NCI-H345 (cell line): ENCODE results near the gene PLIN4.
"Not testable (repeated sequence)": the region's sequence is repeated elsewhere in the genome, so short reads cannot be mapped to it uniquely, and the experiment has no call there.

ENCODE experiments used
- DNase-seq: peaks from one replicate; lab custom pipeline; 2025; lab: John Stamatoyannopoulos, UW

PLIN4 gene, protein sequence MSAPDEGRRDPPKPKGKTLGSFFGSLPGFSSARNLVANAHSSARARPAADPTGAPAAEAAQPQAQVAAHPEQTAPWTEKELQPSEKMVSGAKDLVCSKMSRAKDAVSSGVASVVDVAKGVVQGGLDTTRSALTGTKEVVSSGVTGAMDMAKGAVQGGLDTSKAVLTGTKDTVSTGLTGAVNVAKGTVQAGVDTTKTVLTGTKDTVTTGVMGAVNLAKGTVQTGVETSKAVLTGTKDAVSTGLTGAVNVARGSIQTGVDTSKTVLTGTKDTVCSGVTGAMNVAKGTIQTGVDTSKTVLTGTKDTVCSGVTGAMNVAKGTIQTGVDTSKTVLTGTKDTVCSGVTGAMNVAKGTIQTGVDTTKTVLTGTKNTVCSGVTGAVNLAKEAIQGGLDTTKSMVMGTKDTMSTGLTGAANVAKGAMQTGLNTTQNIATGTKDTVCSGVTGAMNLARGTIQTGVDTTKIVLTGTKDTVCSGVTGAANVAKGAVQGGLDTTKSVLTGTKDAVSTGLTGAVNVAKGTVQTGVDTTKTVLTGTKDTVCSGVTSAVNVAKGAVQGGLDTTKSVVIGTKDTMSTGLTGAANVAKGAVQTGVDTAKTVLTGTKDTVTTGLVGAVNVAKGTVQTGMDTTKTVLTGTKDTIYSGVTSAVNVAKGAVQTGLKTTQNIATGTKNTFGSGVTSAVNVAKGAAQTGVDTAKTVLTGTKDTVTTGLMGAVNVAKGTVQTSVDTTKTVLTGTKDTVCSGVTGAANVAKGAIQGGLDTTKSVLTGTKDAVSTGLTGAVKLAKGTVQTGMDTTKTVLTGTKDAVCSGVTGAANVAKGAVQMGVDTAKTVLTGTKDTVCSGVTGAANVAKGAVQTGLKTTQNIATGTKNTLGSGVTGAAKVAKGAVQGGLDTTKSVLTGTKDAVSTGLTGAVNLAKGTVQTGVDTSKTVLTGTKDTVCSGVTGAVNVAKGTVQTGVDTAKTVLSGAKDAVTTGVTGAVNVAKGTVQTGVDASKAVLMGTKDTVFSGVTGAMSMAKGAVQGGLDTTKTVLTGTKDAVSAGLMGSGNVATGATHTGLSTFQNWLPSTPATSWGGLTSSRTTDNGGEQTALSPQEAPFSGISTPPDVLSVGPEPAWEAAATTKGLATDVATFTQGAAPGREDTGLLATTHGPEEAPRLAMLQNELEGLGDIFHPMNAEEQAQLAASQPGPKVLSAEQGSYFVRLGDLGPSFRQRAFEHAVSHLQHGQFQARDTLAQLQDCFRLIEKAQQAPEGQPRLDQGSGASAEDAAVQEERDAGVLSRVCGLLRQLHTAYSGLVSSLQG (N-terminal part only)

DNA sequence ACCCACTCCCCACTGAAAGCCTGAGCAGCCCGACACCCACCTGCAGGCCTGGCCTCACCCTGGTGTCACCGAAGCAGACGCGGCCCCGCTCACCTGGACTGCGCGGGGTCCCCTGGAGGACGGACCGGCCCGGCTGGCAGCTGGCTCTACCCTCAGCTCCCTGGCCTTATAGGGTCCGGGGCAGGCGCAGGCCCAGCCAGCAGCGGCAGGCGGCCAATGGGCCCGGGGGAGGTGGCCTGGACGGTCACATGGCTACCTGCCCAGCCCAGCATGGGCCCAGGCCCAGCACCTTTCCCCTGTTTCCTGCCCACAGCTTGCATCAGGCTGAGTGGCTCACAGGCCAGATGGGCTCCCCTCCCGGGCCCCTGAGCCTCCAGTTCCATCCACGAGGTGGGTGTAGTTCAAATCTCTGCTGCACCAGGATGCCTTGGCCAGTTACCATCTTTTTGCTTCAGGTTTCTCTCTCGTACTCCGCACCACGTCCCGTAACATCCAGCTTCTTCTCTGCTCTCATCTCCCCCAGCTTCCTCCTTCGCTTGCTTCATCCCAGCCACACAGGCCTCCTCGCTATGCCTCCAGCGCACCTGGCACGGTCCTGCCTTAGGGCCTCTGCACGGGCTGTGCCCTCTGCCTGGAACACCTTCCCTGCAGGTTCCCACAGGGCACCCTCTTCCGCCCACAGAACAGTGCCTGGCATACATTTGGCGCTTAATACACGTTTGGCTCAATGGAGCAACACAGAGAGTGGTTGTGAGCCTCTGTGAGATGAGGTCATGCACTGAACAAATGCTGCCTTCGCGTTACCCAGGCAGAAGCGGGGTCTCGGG lies at the start of gene PLIN4:
TSS of gene PLIN4 (minus strand) at position 142 of the 827 bp plus-strand sequence. CDS start 214 bp downstream, outside the sequence.
- no peak for DNase-seq

DNA sequence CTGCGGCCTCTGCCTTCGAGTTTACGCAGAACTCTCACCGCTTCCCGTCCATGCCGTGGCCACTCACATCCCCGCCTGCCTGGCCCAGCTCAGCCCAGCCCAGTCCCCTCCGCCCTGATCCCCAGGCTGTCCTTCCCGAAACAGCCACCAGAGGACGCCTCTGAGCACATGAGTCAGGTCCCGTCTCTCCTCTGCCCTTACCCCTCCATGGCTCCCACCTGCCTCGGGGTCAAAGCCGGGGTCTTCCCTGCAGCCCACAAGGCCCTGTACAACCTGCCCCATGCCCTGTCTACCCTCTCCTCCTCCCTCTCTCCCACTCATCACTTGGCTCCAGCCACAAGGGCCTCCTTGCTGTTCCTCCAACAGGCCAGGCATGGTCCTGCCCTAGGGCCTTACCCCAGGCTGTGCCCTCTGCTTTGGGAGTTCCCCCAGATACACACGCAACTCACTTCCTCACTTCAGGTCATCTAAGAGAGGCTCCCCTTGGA lies 49.3 kb upstream of the PLIN4 start:
- DNase-seq, result peak; percentile 28

DNA sequence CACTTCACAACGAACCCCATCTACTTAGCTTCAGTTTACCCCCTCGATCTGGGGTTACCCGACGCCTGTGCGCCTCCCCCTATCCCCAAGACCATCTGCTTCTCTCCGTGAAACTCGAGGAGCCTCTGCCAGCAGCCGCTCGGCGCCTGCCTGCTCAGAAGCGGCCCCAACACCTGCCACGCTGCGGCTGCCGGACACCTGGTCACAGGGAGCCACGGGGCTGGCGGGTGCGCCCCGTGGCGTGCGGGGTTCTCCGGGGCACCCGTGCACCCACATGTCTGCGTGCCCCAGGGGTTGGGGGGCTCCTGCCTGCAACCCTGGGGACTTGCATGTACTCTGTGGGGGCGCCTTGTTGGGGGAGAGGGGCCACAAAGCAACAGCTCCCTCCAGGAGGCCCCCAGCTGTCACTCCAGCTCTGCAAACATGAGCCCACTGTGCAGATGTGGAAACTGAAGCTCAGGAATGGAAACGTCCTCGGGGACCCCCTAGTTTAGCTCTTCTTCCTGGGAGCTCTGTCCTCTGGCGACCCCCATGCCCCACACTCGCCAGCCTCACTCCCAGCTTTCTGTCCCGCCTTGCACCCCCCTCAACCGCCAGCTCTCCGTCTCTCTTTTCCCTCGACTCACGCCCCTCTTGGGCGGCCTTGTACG lies 48.2 kb upstream of the PLIN4 start:
- peak; percentile 19 for DNase-seq

DNA sequence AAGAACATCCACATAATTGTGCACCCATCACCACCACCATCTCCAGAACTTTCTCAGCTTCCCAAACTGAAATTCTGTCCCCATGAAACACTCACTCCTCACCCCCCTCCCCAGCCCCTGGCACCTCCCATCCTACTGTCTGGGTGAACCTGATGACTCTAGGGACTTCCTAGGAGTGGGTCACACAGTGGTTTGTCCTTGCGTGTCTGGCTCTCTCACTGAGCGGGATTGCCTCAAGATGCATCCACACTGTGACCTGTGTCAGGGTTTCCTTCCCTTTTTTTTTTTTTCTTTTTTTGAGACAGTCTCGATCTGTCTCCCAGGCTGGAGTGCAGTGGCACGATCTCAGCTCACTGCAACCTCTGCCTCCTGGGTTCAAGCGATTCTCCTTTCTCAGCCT lies 45.3 kb upstream of the PLIN4 start:
- not testable (repeated sequence) for DNase-seq

DNA sequence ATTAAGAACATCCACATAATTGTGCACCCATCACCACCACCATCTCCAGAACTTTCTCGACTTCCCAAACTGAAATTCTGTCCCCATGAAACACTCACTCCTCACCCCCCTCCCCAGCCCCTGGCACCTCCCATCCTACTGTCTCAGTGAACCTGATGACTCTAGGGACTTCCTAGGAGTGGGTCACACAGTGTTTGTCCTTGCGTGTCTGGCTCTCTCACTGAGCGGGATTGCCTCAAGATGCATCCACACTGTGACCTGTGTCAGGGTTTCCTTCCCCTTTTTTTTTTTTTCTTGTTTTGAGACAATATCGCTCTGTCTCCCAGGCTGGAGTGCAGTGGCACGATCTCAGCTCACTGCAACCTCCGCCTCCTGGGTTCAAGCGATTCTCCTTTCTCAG lies 43.8 kb upstream of the PLIN4 start:
- not testable (repeated sequence) for DNase-seq

DNA sequence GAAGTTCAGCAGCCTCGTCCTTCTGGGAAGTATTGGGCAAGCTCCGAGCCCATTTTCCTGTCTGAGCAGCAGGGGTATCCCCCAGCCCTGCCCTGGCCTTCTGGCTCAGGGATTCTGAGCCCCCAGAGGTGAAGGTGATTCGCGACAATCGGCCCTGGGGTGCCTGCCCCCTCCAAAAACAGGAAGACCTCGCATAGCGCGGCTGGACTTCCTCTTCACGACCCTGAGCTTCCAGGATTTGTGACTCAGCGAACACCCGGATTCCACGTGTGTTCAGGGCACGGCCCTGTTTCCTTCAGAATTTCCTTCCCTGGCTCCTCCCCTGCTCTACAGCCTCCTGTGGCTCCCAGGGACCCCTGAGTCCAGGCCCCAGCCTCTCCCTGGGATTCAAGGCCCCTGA lies 41.3 kb upstream of the PLIN4 start, which contains the start of gene SEMA6B:
TSS of gene SEMA6B (minus strand) at position 116 of the 400 bp plus-strand sequence. CDS start 1,227 bp downstream, outside the sequence.
- DNase-seq, result no peak

DNA sequence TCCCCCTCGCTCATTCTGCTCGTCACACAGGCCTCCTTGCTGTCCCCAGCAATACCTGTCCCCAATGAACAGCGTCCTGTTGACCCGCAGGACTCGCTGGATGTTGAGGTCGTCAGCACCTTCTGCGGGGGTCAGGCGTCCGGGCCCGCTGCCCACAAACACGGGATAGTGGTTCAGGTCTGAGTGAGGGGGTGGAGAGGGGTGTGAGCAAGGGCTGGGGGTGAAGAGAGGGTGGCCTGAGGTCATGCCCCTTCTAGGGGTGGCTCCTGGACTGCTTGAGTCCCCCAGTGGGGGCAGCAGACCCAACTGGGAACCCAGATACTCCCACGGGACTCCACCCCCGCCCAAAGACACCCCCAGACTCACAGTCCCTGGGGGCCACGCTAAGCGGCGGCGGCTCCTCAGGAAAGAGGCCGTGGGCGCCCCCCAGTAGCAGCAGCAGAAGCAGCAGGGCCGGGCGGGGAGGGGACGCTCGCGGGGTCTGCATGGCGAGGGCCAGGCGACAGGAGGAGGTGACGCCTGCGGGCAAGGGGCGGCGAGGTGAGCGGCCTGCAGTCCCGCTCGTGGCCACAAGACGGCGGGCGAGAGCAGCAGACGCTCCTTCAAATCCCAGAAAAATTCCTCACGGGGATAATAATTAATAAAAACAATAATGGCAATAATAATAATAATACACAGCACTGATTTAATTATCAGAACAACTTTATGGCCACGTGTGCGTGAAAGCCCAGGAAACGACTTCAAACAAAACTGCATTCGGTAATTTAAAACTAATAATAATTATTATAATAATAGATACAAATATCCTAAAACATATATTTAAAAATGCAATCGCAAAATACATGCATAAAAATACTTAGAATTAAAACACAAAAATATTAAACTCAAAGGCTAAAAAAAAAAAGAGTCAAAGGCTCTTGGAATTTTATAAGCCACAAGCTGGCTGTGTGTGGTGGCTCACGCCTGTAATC lies 40.0 kb upstream of the PLIN4 start:
- peak; percentile 14 for DNase-seq

DNA sequence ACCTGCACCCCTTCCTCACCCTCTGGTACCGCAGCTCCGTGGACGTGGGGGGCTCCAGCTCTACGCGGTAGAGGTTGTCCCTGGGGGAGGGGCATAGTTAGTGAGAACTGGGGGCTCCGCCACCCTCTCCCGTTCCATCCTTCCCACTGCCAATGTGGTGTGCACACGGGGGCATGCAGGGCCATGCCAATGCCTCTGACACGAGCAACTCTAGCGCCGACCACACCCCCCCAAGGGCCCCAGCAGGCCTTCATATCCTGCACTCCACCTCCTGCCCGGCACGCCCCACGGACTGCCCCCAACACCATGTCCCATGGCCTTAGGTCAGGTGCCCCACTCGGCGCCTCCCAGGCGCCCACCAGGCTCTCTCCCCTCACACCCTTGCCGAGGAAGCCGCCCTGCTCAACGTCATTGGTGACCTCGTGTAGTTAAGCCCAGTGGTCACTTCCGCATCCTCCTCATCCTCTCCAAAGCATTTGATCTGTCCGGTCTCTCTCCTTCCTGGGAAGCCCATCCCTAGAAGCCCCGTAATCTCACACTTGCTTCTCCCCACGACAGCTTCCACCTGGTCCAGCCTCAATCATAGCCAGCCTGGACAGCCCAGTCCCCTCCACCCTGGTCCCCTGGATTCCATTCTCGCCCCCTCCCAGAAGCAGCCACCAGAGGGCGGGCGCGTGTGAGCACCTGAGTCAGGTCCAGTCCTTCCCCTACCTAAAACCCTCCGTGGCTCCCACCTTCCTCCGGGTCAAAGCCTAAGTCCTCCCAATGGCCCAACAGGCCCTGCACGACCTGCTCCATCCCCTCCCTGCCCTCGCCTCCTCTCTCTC lies 39.1 kb upstream of the PLIN4 start:
- peak; percentile 25 for DNase-seq

DNA sequence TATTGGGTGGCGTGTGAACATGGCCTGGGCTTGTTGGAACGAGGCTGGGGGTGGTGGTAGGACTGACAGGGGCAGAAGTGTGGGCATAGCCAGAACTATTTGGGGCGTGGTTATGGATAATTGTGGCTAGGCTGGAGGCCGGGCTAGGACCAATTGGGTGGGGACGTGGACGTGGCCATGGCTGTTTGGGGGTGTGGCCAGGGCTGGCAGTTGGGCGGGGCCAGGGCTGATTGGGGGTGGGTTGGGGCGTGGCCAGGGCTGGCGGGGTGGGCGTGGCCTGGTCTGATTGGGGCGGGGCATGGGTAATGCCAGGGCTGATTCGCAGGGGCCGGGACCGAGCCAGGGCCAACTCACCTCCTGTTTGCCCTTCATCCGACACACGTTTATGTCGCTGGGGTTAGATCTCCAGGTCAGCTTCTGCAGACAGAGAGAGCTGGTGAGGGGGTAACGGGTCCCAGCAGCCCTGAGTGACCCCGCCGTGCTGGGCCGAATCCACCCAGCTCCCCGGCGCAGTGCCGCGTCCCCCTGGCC lies 38.4 kb upstream of the PLIN4 start:
- DNase-seq, result peak; percentile 60

DNA sequence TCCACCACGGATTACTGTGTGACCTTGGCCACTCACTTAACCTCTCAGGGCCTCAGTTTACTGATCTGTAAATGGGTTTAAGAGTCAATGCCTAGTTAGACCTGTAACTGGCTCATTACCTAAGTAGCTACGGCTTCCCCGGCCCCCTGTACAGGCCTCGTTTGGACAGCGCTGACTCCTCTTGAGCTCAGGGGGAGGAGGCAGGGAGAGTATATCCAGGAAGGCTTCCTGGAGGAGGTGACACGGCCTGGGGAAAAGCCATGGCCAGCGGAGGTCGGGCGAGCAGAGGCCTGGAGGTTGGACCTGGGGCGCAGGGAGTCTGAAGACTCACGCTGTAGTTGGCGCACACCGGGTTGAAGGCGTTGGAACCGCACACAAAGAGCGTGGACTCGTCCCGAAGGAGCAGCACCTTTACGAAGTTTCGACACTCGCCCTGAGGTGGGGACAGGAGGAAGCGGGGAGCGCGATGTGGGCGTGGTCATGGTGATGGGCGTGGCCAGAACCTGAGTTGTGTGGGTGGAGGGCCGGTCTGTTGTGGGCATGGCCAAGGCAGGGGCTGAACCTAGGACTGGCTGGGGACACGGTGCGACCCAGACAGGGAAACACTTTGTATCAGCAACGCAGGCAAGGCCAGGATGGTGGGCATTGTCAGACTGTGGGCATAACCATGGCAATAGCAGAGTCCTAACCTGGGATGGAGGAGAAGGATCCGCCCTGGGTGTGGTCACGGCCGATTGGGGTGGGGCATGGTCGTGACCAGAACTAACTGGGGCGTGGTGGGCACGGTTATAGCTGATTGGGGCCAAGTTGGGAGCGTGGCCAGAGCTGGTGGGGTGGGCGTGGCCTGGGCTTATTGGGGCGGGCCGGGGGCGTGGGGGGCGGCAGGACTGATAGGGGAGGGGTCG lies 37.6 kb upstream of the PLIN4 start:
- DNase-seq, result no peak

DNA sequence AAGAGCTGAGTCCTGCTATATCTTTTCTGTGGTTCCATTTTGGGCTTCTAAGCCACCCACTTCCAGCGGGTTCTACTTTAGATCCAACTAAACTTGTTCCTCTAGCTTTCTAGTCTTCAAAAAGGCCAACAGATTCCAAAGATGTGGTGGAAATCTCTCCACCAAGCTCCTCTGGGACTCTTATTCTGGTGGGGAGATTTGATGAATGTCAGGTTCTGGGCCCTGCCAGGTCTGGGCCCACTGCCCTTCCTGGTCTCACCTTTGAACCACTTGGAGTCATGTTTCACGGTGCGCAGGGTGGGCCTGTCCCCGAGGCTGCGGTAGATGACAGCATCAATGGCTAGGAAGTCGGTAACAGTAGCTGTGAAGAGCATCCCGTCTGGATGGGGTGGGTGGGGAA lies 36.4 kb upstream of the PLIN4 start:
- no peak for DNase-seq

DNA sequence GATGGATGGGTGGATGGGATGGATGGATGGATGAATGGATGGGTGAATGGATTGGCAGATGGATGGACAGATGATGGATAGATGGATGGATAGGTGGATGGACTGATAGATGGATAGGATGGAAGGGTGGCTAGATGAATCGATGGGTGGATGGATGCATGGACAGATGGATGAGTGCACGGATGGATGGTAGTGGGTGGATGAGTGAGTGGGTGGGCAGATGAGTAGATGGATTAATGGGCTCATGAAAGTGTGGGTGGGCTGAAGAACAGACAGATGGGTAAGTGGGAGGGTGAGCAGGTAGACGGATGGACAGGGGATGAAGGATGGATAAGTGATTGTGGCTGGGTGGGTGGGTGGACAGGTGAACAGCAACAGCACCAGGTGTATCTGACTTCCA lies 35.5 kb upstream of the PLIN4 start:
- DNase-seq, result no peak

DNA sequence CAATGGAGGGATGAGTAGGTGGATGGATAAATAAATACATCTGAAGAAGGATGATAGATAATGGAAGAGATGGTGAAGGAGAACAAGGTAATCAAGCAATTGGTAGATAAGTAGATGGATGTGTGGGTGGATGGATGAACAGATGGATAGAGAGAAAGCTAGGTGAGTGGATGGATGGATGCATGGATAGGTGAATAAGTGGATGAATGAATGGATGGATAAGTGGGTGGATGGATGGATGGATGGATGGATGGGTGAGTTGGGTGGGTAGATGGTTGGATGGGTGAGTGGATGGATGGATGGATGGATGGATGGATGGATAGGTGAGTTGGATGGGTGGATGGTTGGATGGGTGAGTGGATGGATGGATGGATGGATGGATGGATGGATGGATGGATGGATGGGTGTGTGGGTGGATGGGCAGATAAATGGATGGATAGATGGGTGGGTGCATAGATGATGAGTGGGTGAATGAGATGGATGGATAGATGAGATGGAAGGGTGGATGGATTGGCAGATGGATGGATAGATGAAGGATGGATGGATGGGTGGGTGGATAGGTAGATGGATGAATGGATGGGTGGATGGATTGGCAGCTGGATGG lies 34.9 kb upstream of the PLIN4 start:
- DNase-seq, result no peak

DNA sequence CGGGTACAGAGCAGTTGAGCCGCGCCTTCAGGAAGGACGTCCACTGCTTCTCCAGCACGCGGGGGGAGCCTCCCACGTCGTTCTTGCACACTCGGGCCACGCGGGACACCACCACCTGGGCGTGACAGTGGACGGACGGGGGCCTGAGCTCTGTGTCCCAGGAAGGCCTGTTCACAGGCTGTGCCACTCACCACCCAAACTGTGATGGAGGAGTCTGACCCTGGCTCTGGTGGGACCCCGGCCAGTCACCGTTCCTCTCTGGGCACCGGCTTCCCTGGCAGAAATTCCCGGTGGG lies 34.2 kb upstream of the PLIN4 start:
- no peak for DNase-seq

DNA sequence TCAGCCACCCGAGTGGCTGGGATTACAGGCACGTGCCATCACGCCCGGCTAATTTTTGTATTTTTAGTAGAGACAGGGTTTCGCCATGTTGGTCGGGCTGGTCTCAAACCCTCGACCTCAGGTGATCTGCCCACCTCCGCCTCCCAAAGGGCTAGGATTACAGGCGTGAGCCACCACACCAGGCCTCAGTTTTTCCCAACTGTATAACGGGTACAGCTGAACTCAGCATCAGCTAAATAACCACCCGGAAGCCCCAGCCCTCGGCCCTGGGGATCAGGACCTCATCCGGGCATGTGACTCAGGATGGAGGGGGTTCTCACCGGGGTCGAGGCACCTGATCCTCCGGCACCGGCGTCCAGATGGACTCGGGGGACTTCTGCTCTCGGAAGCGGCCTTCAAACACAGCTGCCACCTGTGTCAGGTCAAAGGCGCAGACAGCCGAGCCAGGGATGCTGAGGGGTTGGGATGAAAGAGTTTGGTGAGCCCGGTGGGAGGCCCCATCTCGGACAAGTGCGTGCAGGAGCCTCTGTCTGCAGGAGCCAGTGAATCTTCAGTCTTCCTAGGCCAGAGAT lies 32.3 kb upstream of the PLIN4 start:
- no peak for DNase-seq

DNA sequence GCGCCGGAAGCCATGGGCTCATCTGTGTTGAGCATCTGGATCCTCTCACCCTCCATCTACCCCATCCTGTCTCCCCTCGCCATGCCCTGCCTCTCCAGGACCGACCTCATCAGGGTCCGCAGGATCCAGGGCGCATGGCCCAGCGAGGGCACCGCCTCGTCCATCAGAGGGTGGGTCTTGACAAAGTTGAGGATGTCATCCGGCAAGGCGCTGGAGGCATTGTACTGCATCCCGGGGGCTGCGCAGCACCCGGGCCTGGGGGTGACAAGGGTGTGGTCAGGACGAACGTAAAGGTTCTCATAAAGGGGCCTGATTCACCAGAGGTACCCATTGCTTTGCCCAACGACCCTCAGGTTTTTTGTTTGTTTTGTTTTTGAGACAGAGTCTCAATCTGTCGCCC lies 31.7 kb upstream of the PLIN4 start:
- no peak for DNase-seq

DNA sequence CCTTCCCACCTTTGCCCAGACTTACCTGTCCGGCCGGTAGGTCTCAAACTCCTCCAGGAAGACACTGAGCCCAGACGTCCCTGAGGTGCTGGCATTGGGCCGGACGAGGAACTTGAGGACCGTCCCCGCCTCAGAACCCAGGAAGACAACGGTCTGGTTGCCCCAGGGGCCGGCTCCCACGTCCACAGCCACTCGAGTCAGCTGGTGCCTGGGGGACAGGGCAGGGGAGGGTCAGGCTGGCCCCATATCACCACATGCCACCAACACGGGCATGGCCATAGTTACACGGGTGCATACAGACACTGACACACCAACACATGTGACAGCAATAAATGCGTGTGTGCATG lies 29.9 kb upstream of the PLIN4 start:
- DNase-seq, result no peak
